HEK293 (cell line): ENCODE measurements around the gene MACF1.
A peak's percentile ranks its signal among the peaks of the same experiment; 100 is the strongest.

Experiments
- GLIS1 ChIP-seq: fragments of 450-650 bp; formaldehyde crosslinking; IDR thresholded peaks from 2 replicates; pipeline ENCODE4 v1.5.1; 2016; ENCODE audit warnings: missing biosample characterization, missing genetic modification characterization
- KLF9 ChIP-seq: fragments of 450-650 bp; formaldehyde crosslinking; IDR thresholded peaks from 2 replicates; pipeline ENCODE4 v1.5.1; 2016; ENCODE audit warnings: missing biosample characterization, missing genetic modification characterization, low read depth
- PRDM2 ChIP-seq: fragments of 450-650 bp; formaldehyde crosslinking; IDR thresholded peaks from 2 replicates; pipeline ENCODE4 v1.5.1; 2016; ENCODE audit warnings: missing biosample characterization, missing genetic modification characterization, borderline replicate concordance
- RBAK ChIP-seq: fragments of 450-650 bp; formaldehyde crosslinking; IDR thresholded peaks from 2 replicates; pipeline ENCODE4 v1.5.1; 2016; ENCODE audit warnings: missing biosample characterization, missing genetic modification characterization
- REPIN1 ChIP-seq: fragments of 450-650 bp; formaldehyde crosslinking; IDR thresholded peaks from 2 replicates; pipeline ENCODE4 v1.5.1; 2017; ENCODE audit warnings: missing biosample characterization, missing genetic modification characterization, low read depth
- SP2 ChIP-seq: fragments of 450-650 bp; formaldehyde crosslinking; IDR thresholded peaks from 2 replicates; pipeline ENCODE4 v1.5.1; 2016; ENCODE audit warnings: missing biosample characterization, missing genetic modification characterization
- YY1 ChIP-seq: fragments of 450-650 bp; formaldehyde crosslinking; IDR thresholded peaks from 2 replicates; pipeline ENCODE4 v1.5.1; 2018; ENCODE audit warnings: missing biosample characterization, missing genetic modification characterization
- ZBTB20 ChIP-seq: fragments of 450-650 bp; formaldehyde crosslinking; IDR thresholded peaks from 2 replicates; pipeline ENCODE4 v1.5.1; 2016; ENCODE audit warnings: missing biosample characterization, missing genetic modification characterization
- ZBTB21 ChIP-seq: fragments of 450-650 bp; formaldehyde crosslinking; IDR thresholded peaks from 2 replicates; pipeline ENCODE4 v1.5.1; 2017; ENCODE audit warnings: missing biosample characterization, missing genetic modification characterization
- ZFP3 ChIP-seq: fragments of 450-650 bp; formaldehyde crosslinking; IDR thresholded peaks from 2 replicates; pipeline ENCODE4 v1.5.1; 2016; ENCODE audit warnings: low read depth, missing biosample characterization, missing genetic modification characterization
- ZNF132 ChIP-seq: fragments of 450-650 bp; formaldehyde crosslinking; IDR thresholded peaks from 2 replicates; pipeline ENCODE4 v1.5.1; 2017; ENCODE audit warnings: missing biosample characterization, missing genetic modification characterization, borderline replicate concordance
- ZNF138 ChIP-seq: fragments of 450-650 bp; formaldehyde crosslinking; IDR thresholded peaks from 2 replicates; pipeline ENCODE4 v1.5.1; 2016; ENCODE audit warnings: missing biosample characterization, missing genetic modification characterization, borderline replicate concordance
- ZNF155 ChIP-seq: fragments of 450-650 bp; formaldehyde crosslinking; IDR thresholded peaks from 2 replicates; pipeline ENCODE4 v1.5.1; 2016; ENCODE audit warnings: missing biosample characterization, missing genetic modification characterization
- ZNF16 ChIP-seq: fragments of 450-650 bp; formaldehyde crosslinking; IDR thresholded peaks from 2 replicates; pipeline ENCODE4 v1.5.1; 2016; ENCODE audit warnings: low read depth, missing biosample characterization, missing genetic modification characterization
- ZNF19 ChIP-seq: fragments of 450-650 bp; formaldehyde crosslinking; IDR thresholded peaks from 2 replicates; pipeline ENCODE4; 2016; ENCODE audit warnings: missing biosample characterization, missing genetic modification characterization, low read depth
- ZNF266 ChIP-seq: fragments of 450-650 bp; formaldehyde crosslinking; IDR thresholded peaks from 2 replicates; pipeline ENCODE4 v1.5.1; 2016; ENCODE audit warnings: missing biosample characterization, missing genetic modification characterization, low read depth
- ZNF324 ChIP-seq: fragments of 450-650 bp; formaldehyde crosslinking; IDR thresholded peaks from 2 replicates; pipeline ENCODE4 v1.5.1; 2016; ENCODE audit warnings: missing biosample characterization, missing genetic modification characterization
- ZNF335 ChIP-seq: fragments of 450-650 bp; formaldehyde crosslinking; conservative IDR thresholded peaks from 2 replicates; pipeline ENCODE4 v1.5.1; 2016; ENCODE audit warnings: missing biosample characterization, missing genetic modification characterization
- ZNF354C ChIP-seq: fragments of 450-650 bp; formaldehyde crosslinking; IDR thresholded peaks from 2 replicates; pipeline ENCODE4 v1.5.1; 2016; ENCODE audit warnings: missing biosample characterization, missing genetic modification characterization, low read depth, borderline replicate concordance
- ZNF426 ChIP-seq: fragments of 450-650 bp; formaldehyde crosslinking; IDR thresholded peaks from 2 replicates; pipeline ENCODE4 v1.5.1; 2017; ENCODE audit warnings: missing biosample characterization, missing genetic modification characterization, mild to moderate bottlenecking, inconsistent platforms, moderate library complexity
- ZNF501 ChIP-seq: fragments of 450-650 bp; formaldehyde crosslinking; IDR thresholded peaks from 2 replicates; pipeline ENCODE4 v1.5.1; 2016; ENCODE audit warnings: missing biosample characterization, missing genetic modification characterization
- ZNF518A ChIP-seq: fragments of 450-650 bp; formaldehyde crosslinking; conservative IDR thresholded peaks from 2 replicates; pipeline ENCODE4 v1.5.1; 2016; ENCODE audit warnings: low read depth, missing biosample characterization, missing genetic modification characterization
- ZNF560 ChIP-seq: fragments of 450-650 bp; formaldehyde crosslinking; IDR thresholded peaks from 2 replicates; pipeline ENCODE4 v1.5.1; 2017; ENCODE audit warnings: missing biosample characterization, missing genetic modification characterization, borderline replicate concordance
- ZNF707 ChIP-seq: fragments of 450-650 bp; formaldehyde crosslinking; IDR thresholded peaks from 2 replicates; pipeline ENCODE4 v1.5.1; 2016; ENCODE audit warnings: missing biosample characterization, missing genetic modification characterization
- ZNF76 ChIP-seq: fragments of 450-650 bp; formaldehyde crosslinking; IDR thresholded peaks from 2 replicates; pipeline ENCODE4; 2016; ENCODE audit warnings: low read depth, missing biosample characterization, missing genetic modification characterization, borderline replicate concordance
- ZSCAN18 ChIP-seq: fragments of 450-650 bp; formaldehyde crosslinking; IDR thresholded peaks from 2 replicates; pipeline ENCODE4 v1.5.1; 2016; ENCODE audit warnings: missing biosample characterization, missing genetic modification characterization

MACF1 gene

GRCh38 chr1:39170731-39171667, 33.5 kb upstream of the MACF1 start (continued):
- TF ChIP-seq GLIS1 (tag by site-specific recombination) (peak; percentile 60), ZBTB20 (tag by site-specific recombination) (no peak), ZNF138 (no peak), ZNF324 (tag by site-specific recombination) (no peak), SP2 (tag by site-specific recombination) (no peak), RBAK (no peak), PRDM2 (tag by site-specific recombination) (no peak), ZFP3 (tag by site-specific recombination) (no peak), ZNF335 (peak; percentile 27; the same call in 1 of the 2 replicates), ZNF155 (tag by site-specific recombination) (no peak), YY1 (tag by site-specific recombination) (no peak), ZNF19 (tag by site-specific recombination) (no peak), ZNF16 (no peak), ZNF76 (tag by site-specific recombination) (no peak), ZNF560 (tag by site-specific recombination) (no peak), ZNF501 (no peak), ZNF132 (no peak), REPIN1 (tag by site-specific recombination) (no peak), ZNF707 (tag by site-specific recombination) (no peak), ZNF426 (tag by site-specific recombination) (no peak), ZNF266 (tag by site-specific recombination) (no peak), ZNF354C (no peak), ZBTB21 (tag by site-specific recombination) (no peak), KLF9 (no peak), ZNF518A (no peak), ZSCAN18 (tag by site-specific recombination) (no peak)
